Neuron (in vitro differentiated cells): ENCODE results near the gene ASAP3.

Experiments used
- H2AFZ ChIP-seq: one replicate; pipeline ENCODE4 v1.6.1; 2013; ENCODE audit warnings: low read depth, mild to moderate bottlenecking, inconsistent platforms, low read length, moderate library complexity
- H3K27me3 ChIP-seq: one replicate; pipeline ENCODE4 v1.6.1; 2013; ENCODE audit warnings: low read length; ENCODE audit not compliant: insufficient read depth
- H3K36me3 ChIP-seq: one replicate; pipeline ENCODE4 v1.6.1; 2013; ENCODE audit warnings: low read length; ENCODE audit not compliant: insufficient read depth
- H3K4me1 ChIP-seq: one replicate; pipeline ENCODE4 v1.6.1; 2013; ENCODE audit warnings: low read length; ENCODE audit not compliant: insufficient read depth
- H3K4me3 ChIP-seq: 2 replicates; pipeline ENCODE4 v1.5.1; 2013; ENCODE audit warnings: mild to moderate bottlenecking, low read length, moderate library complexity
- H3K9me3 ChIP-seq: one replicate; pipeline ENCODE4 v1.6.1; 2013; ENCODE audit warnings: low read length

The ASAP3 gene

GRCh38 chr1:23480187-23481025, 3.6 kb downstream of the ASAP3 start:
- no peak overlapping the region for H3K4me3 ChIP-seq
- no peaks in the 10 kb centered on the region for H3K27me3 ChIP-seq
- peaks cover 11% of the 10 kb centered on the region for H3K36me3 ChIP-seq
- no peak overlapping the region for H2AFZ ChIP-seq
- H3K9me3 ChIP-seq = no peaks in the 10 kb centered on the region
- peaks cover 33% of the 10 kb centered on the region for H3K4me1 ChIP-seq

GRCh38 chr1:23479666-23479941, 4.4 kb downstream of the ASAP3 start:
- Histone ChIP-seq H3K36me3 (peaks cover 11% of the 10 kb centered on the region), H3K27me3 (no peaks in the 10 kb centered on the region), H2AFZ (no peak overlapping the region), H3K4me3 (no peak overlapping the region), H3K4me1 (peaks cover 33% of the 10 kb centered on the region), H3K9me3 (no peaks in the 10 kb centered on the region)

GRCh38 chr1:23478896-23479665, 4.9 kb downstream of the ASAP3 start:
- no peak overlapping the region for H2AFZ ChIP-seq
- H3K36me3 ChIP-seq = peaks cover 11% of the 10 kb centered on the region
- H3K27me3 ChIP-seq = no peaks in the 10 kb centered on the region
- no peak overlapping the region for H3K4me3 ChIP-seq
- H3K9me3 ChIP-seq = no peaks in the 10 kb centered on the region
- H3K4me1 ChIP-seq = peaks cover 33% of the 10 kb centered on the region

- Histone ChIP-seq H3K9me3 (no peaks in the 10 kb centered on the region), H3K4me3 (no peak overlapping the region), H3K4me1 (peaks cover 27% of the 10 kb centered on the region), H2AFZ (no peak overlapping the region), H3K36me3 (peaks cover 11% of the 10 kb centered on the region), H3K27me3 (no peaks in the 10 kb centered on the region)
These were observed 6.4 kb downstream of the ASAP3 start for GRCh38 chr1:23477359-23478144.

GRCh38 chr1:23475641-23476040, 8.3 kb downstream of the ASAP3 start:
- Histone ChIP-seq H3K4me1 (peaks cover 14% of the 10 kb centered on the region), H3K27me3 (no peaks in the 10 kb centered on the region)

GRCh38 chr1:23475134-23475628, 8.8 kb downstream of the ASAP3 start:
- Histone ChIP-seq H3K9me3 (no peaks in the 10 kb centered on the region), H3K27me3 (no peaks in the 10 kb centered on the region), H2AFZ (no peak overlapping the region), H3K36me3 (peaks cover 13% of the 10 kb centered on the region), H3K4me3 (no peak overlapping the region), H3K4me1 (peaks cover 9% of the 10 kb centered on the region)

More at GRCh38 chr1:23475641-23476040, 8.3 kb downstream of the ASAP3 start:
- H2AFZ ChIP-seq = no peak overlapping the region
- H3K36me3 ChIP-seq = peaks cover 13% of the 10 kb centered on the region
- no peaks in the 10 kb centered on the region for H3K9me3 ChIP-seq
- H3K4me3 ChIP-seq = no peak overlapping the region

GRCh38 chr1:23473037-23473800, 10.8 kb downstream of the ASAP3 start:
- Histone ChIP-seq H2AFZ (no peak overlapping the region), H3K36me3 (peaks cover 7% of the 10 kb centered on the region), H3K27me3 (no peaks in the 10 kb centered on the region), H3K9me3 (no peaks in the 10 kb centered on the region), H3K4me3 (no peak overlapping the region), H3K4me1 (no peaks in the 10 kb centered on the region)

GRCh38 chr1:23472351-23473036, 11.5 kb downstream of the ASAP3 start:
- H3K4me3 ChIP-seq = no peak overlapping the region
- no peak overlapping the region for H2AFZ ChIP-seq
- no peaks in the 10 kb centered on the region for H3K27me3 ChIP-seq
- H3K36me3 ChIP-seq = peaks cover 5% of the 10 kb centered on the region
- no peaks in the 10 kb centered on the region for H3K4me1 ChIP-seq
- no peaks in the 10 kb centered on the region for H3K9me3 ChIP-seq

GRCh38 chr1:23471473-23472075, 12.4 kb downstream of the ASAP3 start:
- Histone ChIP-seq H3K36me3 (peaks cover 2% of the 10 kb centered on the region), H3K27me3 (no peaks in the 10 kb centered on the region), H2AFZ (no peak overlapping the region), H3K4me3 (no peak overlapping the region), H3K9me3 (no peaks in the 10 kb centered on the region), H3K4me1 (peaks cover 1% of the 10 kb centered on the region)

GRCh38 chr1:23470282-23471070, 13.5 kb downstream of the ASAP3 start:
- Histone ChIP-seq H3K9me3 (no peaks in the 10 kb centered on the region), H3K27me3 (no peaks in the 10 kb centered on the region), H3K36me3 (peaks cover 2% of the 10 kb centered on the region), H3K4me1 (peaks cover 6% of the 10 kb centered on the region), H2AFZ (no peak overlapping the region), H3K4me3 (no peak overlapping the region)

GRCh38 chr1:23469372-23469982, 14.5 kb downstream of the ASAP3 start:
- Histone ChIP-seq H3K4me1 (peaks cover 6% of the 10 kb centered on the region), H3K4me3 (no peak overlapping the region), H2AFZ (no peak overlapping the region), H3K9me3 (no peaks in the 10 kb centered on the region), H3K27me3 (no peaks in the 10 kb centered on the region), H3K36me3 (peaks cover 2% of the 10 kb centered on the region)
